OCI-LY7 (cell line): ENCODE measurements around the gene ZNF202.

ENCODE experiments used
- CTCF ChIP-seq: fragments of 200-600 bp; sonication (generic); conservative IDR thresholded peaks from 2 replicates; pipeline ENCODE4 v1.5.1; 2014; ENCODE audit warnings: mild to moderate bottlenecking, antibody characterized with exemption, low read length, moderate library complexity, mixed read lengths
- EZH2phosphoT487 ChIP-seq: fragments of 200-600 bp; sonication (generic); IDR thresholded peaks from 2 replicates; pipeline ENCODE4 v1.6.1; 2018; ENCODE audit warnings: low read depth, borderline replicate concordance, mild to moderate bottlenecking, mixed run types, antibody characterized with exemption, low read length, moderate library complexity, mixed read lengths

GRCh38 chr11:123696183-123696582 is 45.3 kb downstream of the ZNF202 start:
- no peak for TF ChIP-seq EZH2phosphoT487
- no peak for TF ChIP-seq CTCF
